Stimulated activated CD8-positive, alpha-beta memory T cell treated with anti-CD3 and anti-CD28 coated beads, Interleukin-7, amount 100 ng/mL, for 24 hours (primary cell): ENCODE results near the gene HNRNPUL1.
A peak's percentile ranks its signal among the peaks of the same experiment; 100 is the strongest.
"Not testable (repeated sequence)": the region's sequence is repeated elsewhere in the genome, so short reads cannot be mapped to it uniquely, and the experiment has no call there.

ENCODE experiments used
- DNase-seq: peaks from one replicate; pipeline ENCODE4 v3.0.0-alpha.2; 2020; ENCODE audit warnings: low read depth

HNRNPUL1 gene

DNA sequence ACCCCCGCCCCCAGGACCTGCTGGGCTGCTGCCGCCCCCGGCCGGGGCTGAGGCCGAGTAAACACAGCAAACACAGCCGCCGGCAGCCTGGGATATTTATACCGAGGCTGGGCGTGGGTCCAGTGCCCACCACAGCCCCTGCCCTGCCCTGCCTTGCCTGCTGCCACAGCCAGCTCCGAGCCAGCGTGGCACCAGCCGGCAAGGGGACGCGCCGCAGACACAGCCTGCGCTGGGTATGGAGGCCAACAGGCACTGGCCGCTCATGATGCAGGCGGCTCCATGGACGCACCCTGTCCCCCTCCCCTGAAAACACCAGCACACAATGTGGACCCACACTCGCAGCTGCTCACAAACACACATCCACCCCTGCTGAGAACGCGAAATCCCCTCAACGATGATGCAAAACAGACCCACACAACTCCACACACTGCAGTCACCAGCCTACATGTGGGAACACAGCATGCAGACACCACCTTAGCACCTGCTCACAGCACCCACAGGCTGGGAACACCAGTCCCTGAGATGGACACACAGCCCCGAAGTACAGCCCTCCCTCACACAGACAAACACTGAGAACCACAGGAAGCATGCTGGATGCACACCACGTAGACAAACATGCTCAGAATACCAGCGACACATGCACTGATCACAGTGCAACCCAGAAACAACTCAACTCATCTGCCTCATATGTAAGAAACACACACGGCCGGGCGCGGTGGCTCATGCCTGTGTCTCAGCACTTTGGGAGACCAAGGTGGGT lies 62.0 kb downstream of the HNRNPUL1 start:
- DNase-seq, result no peak

DNA sequence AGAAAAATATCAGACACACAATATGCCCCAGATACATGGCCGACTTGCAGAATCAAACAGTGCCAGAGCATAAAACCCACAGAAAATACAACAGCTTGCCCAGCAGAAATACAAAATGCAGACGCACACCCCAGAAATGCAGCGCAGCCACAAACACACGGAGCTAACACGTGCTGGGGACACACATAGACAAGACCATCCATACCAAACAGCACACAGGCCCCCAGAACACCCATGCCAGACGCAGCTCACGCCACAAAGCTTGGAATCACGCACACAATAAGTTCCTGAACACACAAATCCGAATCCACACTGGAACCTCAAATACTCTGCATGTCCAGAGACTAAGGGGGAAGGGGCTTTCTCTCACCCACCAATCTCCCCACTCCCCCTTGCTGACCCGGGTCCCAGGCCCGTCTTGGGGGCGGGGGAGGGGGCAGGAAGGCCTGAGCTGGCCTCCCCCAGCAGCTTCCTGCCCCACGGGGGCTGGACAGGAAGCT lies 63.0 kb downstream of the HNRNPUL1 start:
- no peak for DNase-seq

DNA sequence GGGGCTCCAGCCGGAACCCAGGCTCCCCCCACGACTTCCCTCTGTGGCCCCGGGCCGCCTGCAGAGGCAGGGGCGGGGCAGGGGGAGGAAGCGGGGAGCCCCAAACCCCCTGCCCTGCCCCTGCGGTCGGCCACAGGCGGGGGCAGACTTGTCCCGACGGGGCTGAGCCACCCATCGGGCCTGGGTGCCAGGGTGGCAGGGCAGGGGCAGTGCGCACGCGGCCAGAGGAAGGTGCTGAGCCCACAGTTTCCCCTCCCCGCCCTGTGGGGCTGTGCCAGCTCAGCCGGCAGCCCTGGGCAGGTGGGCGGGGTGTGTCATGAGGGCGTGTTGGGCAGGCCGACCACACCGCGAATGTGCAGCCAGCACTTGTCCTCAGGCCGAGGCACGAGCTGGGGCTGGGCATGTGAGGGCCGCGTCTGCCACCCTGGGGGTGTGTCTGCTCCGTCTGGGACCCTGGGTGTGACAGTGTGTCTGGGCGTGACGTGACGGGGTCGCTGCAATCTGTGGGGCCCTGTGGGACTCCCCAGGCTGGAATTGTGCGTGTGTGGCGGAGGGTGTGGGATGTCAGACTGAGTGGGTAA lies 63.5 kb downstream of the HNRNPUL1 start:
- peak; percentile 76 for DNase-seq

DNA sequence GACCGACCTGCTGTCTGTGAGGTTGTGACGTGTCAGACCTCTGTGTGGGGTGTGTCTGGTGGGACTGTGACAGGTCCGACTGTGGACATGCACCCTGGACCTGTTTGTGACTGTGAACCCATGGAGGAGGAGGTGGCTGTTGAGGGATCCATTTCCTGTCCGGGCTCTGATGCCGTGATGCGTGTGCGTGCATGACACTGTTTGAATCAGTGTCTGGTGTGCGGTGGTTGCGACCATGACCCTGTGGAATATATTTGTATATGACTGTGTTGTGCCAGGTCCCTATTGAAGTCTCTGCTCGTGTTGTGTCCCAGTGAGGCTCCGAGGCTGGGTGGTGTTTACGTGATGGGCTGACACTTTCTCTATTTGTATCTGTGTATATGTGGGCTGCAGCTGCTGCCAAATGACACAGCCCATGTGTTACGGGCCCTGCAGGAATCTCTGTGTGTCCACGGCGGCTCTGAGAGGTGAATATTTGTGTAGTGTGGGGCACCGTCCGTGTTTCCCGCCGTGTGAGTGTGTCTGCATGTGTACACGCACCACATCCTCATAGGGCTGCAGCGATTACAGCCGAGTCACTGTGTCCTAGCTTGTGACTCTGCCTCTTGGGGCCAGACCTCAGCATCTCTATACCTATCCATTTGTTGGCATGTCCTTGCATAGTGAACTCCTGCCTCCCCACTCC lies 64.1 kb downstream of the HNRNPUL1 start:
- no peak for DNase-seq

DNA sequence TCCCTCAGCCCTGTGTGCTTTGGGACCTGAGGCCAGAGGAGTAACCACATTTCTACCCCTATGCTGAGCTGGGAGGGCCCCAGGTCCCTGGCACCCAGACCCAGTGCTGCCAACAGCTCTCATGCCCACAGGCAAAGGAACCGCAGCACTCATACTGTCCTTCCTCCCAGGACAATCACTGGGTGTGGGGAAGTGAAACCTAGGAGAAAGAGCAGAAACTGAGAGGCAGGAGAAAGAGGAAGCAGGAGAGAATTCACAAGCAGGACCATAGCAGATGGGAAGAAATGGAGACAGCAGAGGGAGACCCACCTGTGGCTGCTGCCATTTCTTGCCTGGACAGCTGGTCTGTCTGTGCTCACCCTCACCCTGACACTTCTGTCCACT lies 64.7 kb downstream of the HNRNPUL1 start:
- DNase-seq, result no peak

DNA sequence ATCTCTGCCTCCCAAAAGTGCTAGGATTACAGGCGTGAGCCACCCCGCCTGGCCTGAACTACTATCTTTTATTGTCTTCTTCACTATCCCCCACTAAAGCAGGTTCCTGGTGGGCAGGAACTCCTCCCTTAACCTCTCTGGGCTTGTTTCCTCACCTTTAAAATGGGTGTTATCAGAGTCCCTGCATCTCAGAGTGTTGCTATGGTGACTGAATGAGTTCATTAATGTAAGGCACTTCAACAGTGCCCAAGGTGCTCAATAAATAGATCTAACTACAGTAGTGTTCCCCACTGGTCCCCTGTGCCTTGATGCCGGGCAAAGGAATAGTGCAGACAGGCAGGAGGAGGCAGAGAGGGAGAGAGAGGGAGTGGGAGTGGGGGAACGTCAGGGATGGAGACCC lies 66.3 kb downstream of the HNRNPUL1 start:
- DNase-seq, result no peak

DNA sequence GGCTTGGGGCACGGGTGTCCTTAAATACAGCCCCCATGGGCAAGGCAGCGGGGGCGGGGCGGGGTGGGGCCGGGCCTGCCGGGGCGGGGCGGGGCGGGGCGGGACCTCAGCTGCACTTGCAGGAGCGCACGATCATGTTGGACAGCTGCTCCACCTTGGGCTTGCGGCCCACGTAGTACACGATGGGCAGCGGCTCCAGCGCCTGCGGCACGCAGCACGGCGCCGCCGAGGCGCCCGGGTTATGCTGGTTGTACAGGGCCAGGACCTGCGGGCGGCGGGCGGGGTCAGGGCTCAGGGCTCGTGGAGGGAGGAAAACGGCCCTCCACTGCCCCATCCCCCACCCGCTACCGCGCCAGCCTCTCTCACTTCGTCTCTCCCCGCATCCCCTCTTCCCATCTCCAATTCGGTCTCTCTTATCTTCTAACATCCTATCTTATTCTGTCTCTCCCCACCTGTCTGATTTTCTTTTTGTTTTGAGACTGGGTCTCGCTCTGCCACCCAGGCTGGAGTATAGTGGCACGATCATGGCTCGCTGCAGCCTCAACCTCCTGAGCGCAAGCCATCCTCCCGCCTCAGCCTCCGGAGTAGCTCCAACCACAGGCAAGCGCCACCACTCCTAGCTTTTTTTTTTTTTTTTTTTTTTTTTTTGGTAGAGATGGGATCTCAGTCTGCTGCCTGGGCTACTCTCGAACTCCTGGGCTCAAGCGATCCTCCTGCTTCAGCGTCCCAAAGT lies 66.9 kb downstream of the HNRNPUL1 start:
- no peak for DNase-seq

DNA sequence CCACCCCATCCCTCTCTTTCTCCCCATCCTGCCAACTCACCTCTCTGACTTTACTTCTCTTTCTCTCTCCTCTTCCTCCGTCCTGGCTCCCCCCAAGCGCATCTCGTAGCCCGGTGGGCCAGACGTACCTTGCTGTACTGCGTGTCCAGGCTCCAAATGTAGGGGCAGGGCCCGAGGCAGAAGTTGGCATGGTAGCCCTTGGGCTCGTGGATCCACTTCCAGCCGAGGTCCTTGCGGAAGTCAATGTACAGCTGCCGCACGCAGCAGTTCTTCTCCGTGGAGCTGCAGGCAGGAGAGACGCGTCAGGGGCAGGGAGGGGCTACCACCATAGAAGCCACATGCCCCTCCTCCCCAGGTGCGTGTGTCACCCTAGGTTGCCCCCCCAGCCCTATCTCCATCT lies 67.8 kb downstream of the HNRNPUL1 start:
- no peak for DNase-seq

DNA sequence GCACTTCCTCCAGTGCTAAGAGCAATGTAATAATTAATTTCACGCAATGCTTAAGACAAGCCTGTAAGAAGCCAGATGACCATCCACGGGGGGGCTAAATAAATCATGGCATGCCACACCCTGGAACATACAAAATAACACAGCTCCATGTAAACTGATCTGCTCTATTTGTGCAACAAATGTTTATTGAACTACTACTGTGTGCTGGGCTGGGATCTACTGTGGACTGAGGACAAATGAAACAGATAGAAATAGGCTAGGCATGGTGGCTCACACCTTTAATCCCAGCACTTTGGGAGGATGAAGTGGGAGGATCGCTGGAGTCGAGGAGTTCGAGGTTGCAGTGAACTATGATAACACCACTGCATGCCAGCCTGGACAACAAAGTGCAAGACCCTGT lies 68.3 kb downstream of the HNRNPUL1 start:
- DNase-seq, result no peak

DNA sequence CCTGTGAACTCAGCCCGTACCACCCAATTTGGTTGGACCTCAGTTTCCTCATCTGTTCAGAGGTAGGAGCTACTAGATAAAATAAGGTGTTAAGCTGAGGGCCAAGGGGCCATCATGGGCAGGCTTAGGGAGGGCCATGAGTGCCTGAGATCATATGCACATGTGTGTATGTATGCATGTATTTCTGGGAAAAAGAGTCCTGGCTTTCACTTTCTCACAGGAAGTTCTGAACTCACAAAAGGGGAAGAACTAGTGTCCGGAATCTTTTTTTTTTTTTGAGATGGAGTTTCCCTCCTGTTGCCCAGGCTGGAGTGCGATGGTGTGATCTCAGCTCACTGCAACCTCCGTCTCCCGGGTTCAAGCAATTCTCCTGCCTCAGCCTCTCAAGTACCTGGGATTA lies 70.6 kb downstream of the HNRNPUL1 start:
- no peak for DNase-seq

DNA sequence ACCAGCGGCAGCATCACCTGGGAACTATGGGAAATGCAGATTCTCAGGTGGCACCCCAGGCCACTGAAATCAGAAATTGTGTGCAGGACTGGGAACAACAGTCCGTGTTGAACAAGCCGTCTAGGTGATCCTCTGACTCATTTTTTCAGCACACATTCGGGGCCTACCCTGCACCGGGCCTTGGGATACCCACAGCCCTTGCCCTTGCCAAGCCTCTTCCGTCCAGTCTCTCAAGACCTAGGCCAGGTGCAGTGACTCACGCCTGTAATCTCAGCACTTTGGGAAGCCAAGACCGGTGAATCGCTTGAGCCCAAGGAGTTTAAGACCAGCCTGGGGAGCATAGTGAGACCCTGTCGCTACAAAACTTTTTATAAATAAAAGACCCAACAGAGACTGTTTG lies 71.3 kb downstream of the HNRNPUL1 start:
- no peak for DNase-seq

DNA sequence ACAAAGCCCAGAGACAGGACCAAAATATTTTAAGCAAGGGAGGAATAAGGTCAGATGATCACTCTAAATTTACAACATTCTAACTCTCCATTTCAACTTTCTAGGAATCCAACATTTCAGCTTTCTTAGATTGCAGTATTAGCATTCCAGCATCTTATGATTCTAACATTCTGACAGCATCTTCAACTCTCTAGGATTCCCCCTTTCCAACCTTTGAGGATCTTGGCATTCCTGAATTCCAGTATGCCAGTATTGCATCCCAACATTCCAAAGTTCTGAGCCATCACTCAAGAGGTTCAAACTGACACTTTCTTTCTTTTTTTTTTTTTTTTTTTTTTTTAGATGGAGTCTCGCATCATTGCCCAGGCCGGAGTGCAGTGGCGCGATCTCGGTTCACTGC lies 75.8 kb downstream of the HNRNPUL1 start:
- no peak for DNase-seq

DNA sequence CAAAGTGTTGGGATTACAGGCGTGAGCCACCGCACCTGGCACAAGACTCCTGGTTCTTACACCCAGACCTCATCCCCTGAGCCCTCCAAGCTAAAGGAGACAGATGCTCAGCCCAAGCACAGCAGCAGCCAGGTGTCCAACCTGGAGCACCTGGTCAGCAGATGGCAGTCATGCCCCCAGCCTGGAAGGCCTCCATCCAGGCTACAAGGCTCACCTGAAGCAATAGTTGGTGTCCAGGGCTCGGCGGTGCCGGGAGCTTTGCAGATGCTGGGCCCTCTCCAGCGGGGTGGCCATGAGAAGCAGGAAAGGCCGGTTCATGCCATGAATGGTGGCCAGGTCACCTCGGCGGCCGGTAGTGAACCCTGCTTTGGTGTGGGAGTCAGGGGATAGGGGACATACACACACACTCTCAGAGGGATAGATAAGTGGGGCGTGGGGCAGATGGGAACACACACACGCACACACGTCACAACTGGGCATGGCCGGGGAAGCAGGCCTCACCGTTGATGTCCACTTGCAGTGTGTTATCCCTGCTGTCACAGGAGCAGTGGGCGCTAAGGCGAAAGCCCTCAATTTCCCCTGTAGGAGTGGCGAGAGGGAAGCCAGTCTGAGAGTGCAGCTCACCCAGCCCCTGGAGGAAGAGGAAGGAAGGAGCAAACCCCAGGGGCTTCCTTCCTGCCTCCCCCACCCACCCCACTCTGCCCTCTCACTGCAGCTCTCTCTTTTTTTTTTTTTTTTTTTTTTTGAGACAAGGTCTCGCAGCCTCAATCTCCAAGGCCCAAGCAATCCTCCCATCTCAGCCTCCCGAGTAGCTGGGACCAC lies 77.7 kb downstream of the HNRNPUL1 start:
- no peak for DNase-seq

DNA sequence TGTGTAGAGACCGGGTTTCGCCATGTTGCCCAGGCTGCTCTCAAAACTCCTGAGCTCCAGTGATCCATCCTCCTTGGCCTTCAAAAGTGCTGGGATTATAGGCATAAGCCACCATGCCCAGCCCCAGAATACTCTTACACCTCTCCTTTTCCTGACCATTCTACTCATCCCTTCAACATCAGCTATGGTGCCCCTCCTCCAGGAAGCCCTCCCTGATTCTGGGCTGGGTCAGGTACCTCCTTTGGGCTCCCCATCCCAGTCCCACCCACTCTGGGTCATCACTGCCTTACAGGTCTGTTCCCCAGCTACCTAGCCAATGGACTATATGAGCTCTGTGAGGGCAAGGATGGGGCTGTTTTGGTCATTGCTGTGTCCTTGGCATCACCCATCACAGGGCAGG lies 80.0 kb downstream of the HNRNPUL1 start:
- no peak for DNase-seq

DNA sequence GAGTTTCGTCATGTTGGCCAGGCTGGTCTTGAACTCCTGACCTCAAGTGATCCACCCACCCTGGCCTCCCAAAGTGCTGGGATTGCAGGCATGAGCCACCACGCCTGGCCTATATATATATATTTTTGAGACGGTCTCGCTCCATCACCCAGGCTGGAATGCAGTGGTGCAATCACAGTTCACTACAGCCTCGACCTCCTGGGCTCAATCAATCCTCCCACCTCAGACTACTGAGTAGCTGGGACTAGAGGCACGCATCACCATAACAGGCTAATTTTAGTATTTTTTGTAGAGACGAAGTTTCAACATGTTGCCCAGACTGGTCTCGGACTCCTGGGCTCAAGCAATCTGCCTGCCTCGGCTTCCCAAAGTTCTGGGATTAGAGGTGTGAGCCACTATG lies 82.7 kb downstream of the HNRNPUL1 start:
- not testable (repeated sequence) for DNase-seq

DNA sequence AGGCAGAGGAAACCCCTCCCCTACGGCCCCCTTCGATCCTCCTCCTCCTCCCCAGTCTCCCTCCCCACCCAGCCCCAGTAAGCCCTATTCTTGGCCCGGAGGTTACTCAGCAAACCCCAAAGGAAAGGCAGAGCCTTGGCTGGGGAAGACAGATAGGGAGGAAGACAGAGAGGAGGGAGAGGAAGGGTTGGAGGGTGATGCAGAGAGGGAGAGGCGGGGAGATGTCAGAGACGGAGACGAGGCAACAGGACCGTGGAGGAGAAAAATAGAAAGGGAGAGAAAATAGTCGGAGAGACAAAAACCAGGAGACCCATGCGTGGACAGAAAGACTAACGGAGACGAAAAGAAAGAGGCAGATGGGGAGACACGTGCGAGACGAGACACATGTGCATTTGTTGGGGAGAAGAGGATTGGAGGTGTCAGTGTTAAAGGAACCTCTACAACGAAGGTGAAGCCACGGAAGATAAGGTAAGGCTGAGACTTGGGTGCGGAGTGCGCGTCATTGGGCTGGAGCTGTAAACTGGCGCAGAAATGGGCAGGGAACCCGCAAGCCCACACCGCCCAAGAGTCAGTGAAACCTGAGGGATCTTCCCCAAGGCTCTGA lies 86.7 kb downstream of the HNRNPUL1 start:
- DNase-seq, result no peak

DNA sequence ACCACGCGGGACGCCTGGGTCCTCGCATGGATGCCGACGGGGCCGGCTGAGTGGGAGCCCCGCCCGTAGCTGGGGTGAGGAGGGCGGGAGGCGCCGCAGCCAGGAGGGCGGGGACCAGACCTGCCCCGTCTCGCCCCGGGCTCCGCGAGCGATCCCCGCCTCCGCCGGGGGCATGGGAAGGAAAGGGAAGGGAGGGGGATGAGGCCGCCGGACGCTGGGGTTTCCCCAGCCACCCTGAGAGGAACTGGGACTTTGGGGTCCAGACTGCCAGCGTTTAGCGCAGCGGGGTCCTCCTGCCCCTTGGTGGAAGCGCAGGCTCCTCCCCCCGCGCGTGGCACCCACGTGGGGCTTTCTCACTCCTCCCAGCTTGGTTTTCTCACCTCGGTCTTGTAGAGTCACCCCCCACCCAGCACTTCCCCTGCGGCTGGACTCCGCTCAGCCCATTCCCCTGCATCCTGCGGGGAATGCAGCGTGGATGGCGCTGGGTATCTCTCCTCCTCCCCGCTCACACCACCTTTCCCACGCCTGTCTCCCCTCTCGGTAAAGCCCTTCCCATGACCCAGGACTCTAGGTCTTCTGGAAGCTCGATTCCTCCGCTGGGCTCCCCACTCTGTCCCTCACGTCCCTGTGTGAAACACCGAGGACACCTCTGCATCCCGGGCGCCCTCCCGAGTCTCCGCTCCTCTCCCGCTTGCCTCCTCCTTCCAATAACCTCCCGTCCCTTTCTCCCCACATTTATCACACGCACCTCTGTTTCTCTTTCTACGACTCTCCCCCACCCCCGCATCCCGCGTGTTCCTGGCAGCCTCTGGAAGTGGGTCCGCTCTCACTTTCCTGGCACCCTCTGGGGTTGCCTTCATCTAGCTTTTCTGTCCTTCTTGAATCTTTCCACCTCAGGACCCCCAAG lies 87.4 kb downstream of the HNRNPUL1 start:
- peak; percentile 70 for DNase-seq

DNA sequence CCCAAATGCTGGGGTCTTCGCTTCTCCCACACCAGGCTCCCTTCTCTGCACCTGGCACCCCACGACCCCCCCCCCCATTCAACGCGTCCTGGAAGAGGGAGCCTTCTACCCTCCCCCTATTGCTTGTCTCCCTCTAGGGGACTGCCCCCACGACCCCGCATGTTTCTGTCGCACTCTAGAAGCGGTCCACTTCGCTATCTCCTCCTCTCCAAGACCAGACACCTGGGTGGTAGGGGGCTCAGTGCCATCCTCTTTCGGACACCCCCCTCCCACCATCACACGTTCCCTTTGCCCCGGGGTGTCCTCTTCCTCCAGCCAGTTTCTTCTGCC lies 88.1 kb downstream of the HNRNPUL1 start:
- no peak for DNase-seq

DNA sequence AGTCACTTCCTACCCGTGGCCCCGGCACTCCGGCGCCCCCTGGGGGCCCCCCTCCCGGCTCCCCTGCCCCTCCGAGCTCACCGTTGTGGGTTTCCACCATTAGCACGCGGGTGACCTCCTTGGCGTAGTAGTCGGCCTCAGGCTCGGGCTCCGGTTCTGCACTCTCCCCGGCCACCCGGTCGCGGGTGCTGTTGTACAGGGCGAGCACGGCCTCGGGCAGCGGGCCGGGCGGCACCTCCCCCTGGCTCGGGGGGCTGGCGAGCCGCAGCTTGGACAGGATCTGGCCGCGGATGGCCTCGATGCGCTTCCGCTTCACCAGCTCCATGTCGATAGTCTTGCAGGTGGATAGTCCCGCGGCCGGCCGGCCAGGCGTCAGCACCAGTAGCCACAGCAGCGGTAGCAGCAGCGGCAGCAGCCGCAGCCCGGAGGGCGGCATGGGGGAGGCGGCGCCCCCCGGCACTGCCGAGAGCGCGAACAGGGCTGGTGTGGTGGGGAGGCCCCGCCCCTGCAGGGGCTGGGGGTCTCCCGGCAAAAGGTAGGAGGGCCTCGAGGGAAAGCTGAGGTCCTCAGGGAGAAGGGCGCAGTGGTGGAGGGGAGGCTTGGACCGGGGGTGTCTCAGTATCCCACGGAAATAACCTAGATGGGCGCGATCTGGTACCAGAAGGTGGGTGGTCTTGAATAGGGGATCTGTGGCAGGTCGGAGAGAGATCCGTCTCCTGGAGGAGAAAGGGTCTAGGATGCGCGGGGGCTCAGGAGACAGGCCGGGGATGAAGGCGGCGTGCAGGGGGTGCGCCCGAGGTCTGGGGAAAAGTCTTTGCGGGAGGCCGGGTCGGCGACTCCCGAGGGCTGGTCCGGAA lies 88.7 kb downstream of the HNRNPUL1 start:
- DNase-seq, result peak; percentile 59
